PC-3 (cell line): ENCODE results near the gene MYO3A. TPM values are rescaled to one million over a fixed set of nuclear protein-coding genes. Genes with fewer than 3 reads are reported as not detected.

Experiments used
- ATAC-seq: fragments of 200-7000 bp; cut with Tn5 transposase; 2 replicates; pipeline ENCODE4 v1.9.1; 2020; ENCODE audit warnings: mild to moderate bottlenecking, moderate library complexity
- BruUV-seq: library from RNA; stranded (reverse); fragments of 400-500 nt; replicated peaks from 2 replicates; lab custom pipeline; 2021; lab: Mats Ljungman, UMichigan
- CTCF ChIA-PET: fragments of 300-600 bp; sonication (Branson Sonifier 250); formaldehyde crosslinking; loops from one replicate; lab custom pipeline; 2022; ENCODE audit warnings: antibody characterized with exemption; lab: Charles Lee
- POLR2A ChIA-PET: fragments of 300-600 bp; sonication (Branson Sonifier 250); formaldehyde crosslinking; loops from one replicate; lab custom pipeline; 2022; ENCODE audit warnings: antibody characterized with exemption; ENCODE audit not compliant: unreplicated experiment; lab: Charles Lee
- DNase-seq: peaks from one replicate; pipeline ENCODE4 v3.0.0-alpha.2; 2015
- H2AFZ ChIP-seq: fragments of 300-600 bp; sonication (generic); 2 replicates; pipeline ENCODE4 v1.6.0; 2016; ENCODE audit warnings: antibody characterized with exemption, low read length
- H3F3A ChIP-seq: fragments of 300-600 bp; sonication (generic); one replicate; pipeline ENCODE4 v1.6.0; 2017; ENCODE audit warnings: antibody characterized with exemption, low read length, control low read depth, mild to moderate bottlenecking; ENCODE audit not compliant: unreplicated experiment
- H3K27ac ChIP-seq: fragments of 300-600 bp; sonication (generic); 2 replicates; pipeline ENCODE4 v1.5.1; 2016; ENCODE audit warnings: mild to moderate bottlenecking, low read length
- H3K27me3 ChIP-seq: fragments of 300-600 bp; sonication (generic); 2 replicates; pipeline ENCODE4 v1.6.1; 2016; ENCODE audit warnings: low read length, mixed read lengths
- H3K36me3 ChIP-seq: fragments of 300-600 bp; sonication (generic); 2 replicates; pipeline ENCODE4 v1.6.1; 2016; ENCODE audit warnings: low read depth, mixed run types, low read length, mixed read lengths
- H3K4me1 ChIP-seq: fragments of 300-600 bp; sonication (generic); 2 replicates; pipeline ENCODE4 v1.5.1; 2016; ENCODE audit warnings: low read length; ENCODE audit not compliant: insufficient read depth
- H3K4me2 ChIP-seq: fragments of 300-600 bp; sonication (generic); 2 replicates; pipeline ENCODE4 v1.6.0; 2016; ENCODE audit warnings: low read length
- H3K4me3 ChIP-seq: fragments of 300-600 bp; sonication (generic); 2 replicates; pipeline ENCODE4 v1.5.1; 2016; ENCODE audit warnings: mild to moderate bottlenecking, low read length, mixed read lengths
- H3K79me2 ChIP-seq: fragments of 300-600 bp; sonication (generic); 2 replicates; pipeline ENCODE4 v1.6.1; 2017; ENCODE audit warnings: low read length, mixed read lengths
- H3K9ac ChIP-seq: fragments of 300-600 bp; sonication (generic); 2 replicates; pipeline ENCODE4 v1.6.0; 2016; ENCODE audit warnings: mild to moderate bottlenecking, low read length
- H3K9me2 ChIP-seq: fragments of 300-600 bp; sonication (generic); replicated peaks from 2 replicates; pipeline ENCODE4 v1.6.1; 2016; ENCODE audit warnings: mixed run types, low read length, mixed read lengths
- H3K9me3 ChIP-seq: fragments of 300-600 bp; sonication (generic); 2 replicates; pipeline ENCODE4 v1.6.1; 2016; ENCODE audit warnings: low read length, mixed read lengths
- H4K20me1 ChIP-seq: fragments of 300-600 bp; sonication (generic); 2 replicates; pipeline ENCODE4 v1.6.1; 2016; ENCODE audit warnings: low read length, mixed read lengths
- EZH2 ChIP-seq: fragments of 300-600 bp; sonication (generic); IDR thresholded peaks from one replicate; pipeline ENCODE4 v1.6.1; 2017; ENCODE audit warnings: antibody characterized with exemption, mild to moderate bottlenecking, low read length; ENCODE audit not compliant: unreplicated experiment
- EZH2phosphoT487 ChIP-seq: fragments of 300-600 bp; sonication (generic); IDR thresholded peaks from 2 replicates; pipeline ENCODE4 v1.6.1; 2018; ENCODE audit warnings: mild to moderate bottlenecking, antibody characterized with exemption, low read length, borderline replicate concordance
- intact Hi-C: fragments of 100-400 bp; cut with micrococcal nuclease; formaldehyde crosslinking; loops from 2 replicates; pipeline ENCODE4 v1.9.0; 2023
- total RNA-seq: library from RNA; depleted of rRNA; stranded (reverse); fragments of >200 nt; gene quantifications from 2 replicates; pipeline ENCODE4 v1.2.3, GENCODE V29; 2014
- TF ChIP-seq, protein P1 (sequence below): fragments of 300-600 bp; sonication (generic); conservative IDR thresholded peaks from 2 replicates; pipeline ENCODE4 v1.5.1; 2017; ENCODE audit warnings: antibody characterized with exemption, low read depth, mild to moderate bottlenecking, low read length

The MYO3A gene
- total RNA-seq, 1 experiment from 2014 or later = not detected

DNA sequence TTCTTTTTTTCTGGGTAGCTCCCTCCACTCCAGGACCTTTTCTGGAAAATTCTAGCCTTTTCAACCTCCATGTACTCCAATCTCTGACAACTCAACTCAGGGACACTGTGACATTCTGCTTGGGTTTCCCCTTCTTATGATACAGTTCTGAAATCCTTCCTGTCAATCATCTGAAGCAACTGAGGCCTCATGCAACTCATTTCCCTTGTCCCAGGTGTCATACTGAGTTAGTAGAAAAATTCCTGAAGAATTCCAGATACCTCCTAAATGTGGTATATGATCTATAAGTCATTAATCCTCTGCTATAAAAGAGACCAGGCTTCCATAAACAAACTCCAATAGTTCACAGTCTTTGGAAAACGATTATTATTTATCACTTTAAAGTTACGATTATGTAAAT lies 43.0 kb upstream of the MYO3A start:
- H3K27ac ChIP-seq = no peak overlapping the region
- TF ChIP-seq EZH2 (no peak), EZH2phosphoT487 (no peak)
- no peak for DNase-seq
- no peak overlapping the region for H2AFZ ChIP-seq
- no peaks in the 10 kb centered on the region for H4K20me1 ChIP-seq
- no peaks in the 10 kb centered on the region for H3K4me1 ChIP-seq
- H3K36me3 ChIP-seq = no peaks in the 10 kb centered on the region
- no peaks in the 10 kb centered on the region for H3K79me2 ChIP-seq
- no peaks in the 10 kb centered on the region for H3K27me3 ChIP-seq
- CTCF ChIA-PET = no interaction called here
- intact Hi-C loops = no loop called here
- no TSS peak for BruUV-seq
- POLR2A ChIA-PET = no interaction called here
- no peaks in the 10 kb centered on the region for H3F3A ChIP-seq
- H3K9me3 ChIP-seq = no peaks in the 10 kb centered on the region
- no peak overlapping the region for H3K9ac ChIP-seq
- no peak overlapping the region for H3K4me3 ChIP-seq
- no peaks in the 10 kb centered on the region for H3K9me2 ChIP-seq
- ATAC-seq = no peak
- H3K4me2 ChIP-seq = no peak overlapping the region

GRCh38 chr10:25895856-25896255 lies 38.2 kb upstream of the MYO3A start:
- Histone ChIP-seq H3K36me3 (no peaks in the 10 kb centered on the region), H3K4me3 (no peak overlapping the region), H3K27ac (no peak overlapping the region), H3K9ac (no peak overlapping the region), H3K4me1 (no peaks in the 10 kb centered on the region), H3K9me3 (no peaks in the 10 kb centered on the region), H4K20me1 (no peaks in the 10 kb centered on the region), H3F3A (no peaks in the 10 kb centered on the region), H3K79me2 (no peaks in the 10 kb centered on the region), H3K9me2 (no peaks in the 10 kb centered on the region), H2AFZ (no peak overlapping the region), H3K4me2 (no peak overlapping the region), H3K27me3 (no peaks in the 10 kb centered on the region)
- no peak for ATAC-seq
- intact Hi-C loops = no loop called here
- ChIA-PET POLR2A (no interaction called here), CTCF (no interaction called here)
- DNase-seq = no peak
- TF ChIP-seq, protein P1, sequence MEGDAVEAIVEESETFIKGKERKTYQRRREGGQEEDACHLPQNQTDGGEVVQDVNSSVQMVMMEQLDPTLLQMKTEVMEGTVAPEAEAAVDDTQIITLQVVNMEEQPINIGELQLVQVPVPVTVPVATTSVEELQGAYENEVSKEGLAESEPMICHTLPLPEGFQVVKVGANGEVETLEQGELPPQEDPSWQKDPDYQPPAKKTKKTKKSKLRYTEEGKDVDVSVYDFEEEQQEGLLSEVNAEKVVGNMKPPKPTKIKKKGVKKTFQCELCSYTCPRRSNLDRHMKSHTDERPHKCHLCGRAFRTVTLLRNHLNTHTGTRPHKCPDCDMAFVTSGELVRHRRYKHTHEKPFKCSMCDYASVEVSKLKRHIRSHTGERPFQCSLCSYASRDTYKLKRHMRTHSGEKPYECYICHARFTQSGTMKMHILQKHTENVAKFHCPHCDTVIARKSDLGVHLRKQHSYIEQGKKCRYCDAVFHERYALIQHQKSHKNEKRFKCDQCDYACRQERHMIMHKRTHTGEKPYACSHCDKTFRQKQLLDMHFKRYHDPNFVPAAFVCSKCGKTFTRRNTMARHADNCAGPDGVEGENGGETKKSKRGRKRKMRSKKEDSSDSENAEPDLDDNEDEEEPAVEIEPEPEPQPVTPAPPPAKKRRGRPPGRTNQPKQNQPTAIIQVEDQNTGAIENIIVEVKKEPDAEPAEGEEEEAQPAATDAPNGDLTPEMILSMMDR = no peak
- no peak for TF ChIP-seq EZH2phosphoT487
- no peak for TF ChIP-seq EZH2
- no TSS peak for BruUV-seq

DNA sequence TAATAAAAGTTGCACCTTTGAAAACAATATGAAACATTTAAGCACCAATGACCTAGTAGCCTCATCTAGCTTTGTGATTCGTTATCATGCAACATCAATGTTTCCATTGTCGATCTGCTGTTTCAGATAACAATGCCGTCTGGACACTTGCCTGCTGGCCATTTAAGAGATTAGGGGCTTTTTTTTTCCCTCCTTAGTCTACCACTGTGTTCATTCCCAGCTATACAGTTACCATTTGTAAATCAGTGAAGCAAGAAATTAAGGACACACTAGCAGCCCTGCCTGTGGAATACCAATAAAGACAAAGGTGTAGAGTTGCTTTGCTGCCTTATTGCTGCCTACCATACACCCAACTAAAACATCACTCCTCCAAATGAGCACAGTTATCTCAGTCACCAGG lies 37.6 kb upstream of the MYO3A start:
- Histone ChIP-seq H3K9me3 (no peaks in the 10 kb centered on the region), H3K27ac (no peak overlapping the region), H3K9ac (no peak overlapping the region), H4K20me1 (no peaks in the 10 kb centered on the region), H3K4me3 (no peak overlapping the region), H2AFZ (no peak overlapping the region), H3K79me2 (no peaks in the 10 kb centered on the region), H3K4me1 (no peaks in the 10 kb centered on the region), H3K4me2 (no peak overlapping the region), H3K9me2 (no peaks in the 10 kb centered on the region), H3F3A (no peaks in the 10 kb centered on the region), H3K27me3 (no peaks in the 10 kb centered on the region), H3K36me3 (no peaks in the 10 kb centered on the region)
- no peak for TF ChIP-seq EZH2
- no peak for TF ChIP-seq EZH2phosphoT487
- TF ChIP-seq, protein P1 = no peak
- no TSS peak for BruUV-seq
- no peak for DNase-seq
- POLR2A ChIA-PET = no interaction called here
- CTCF ChIA-PET = no interaction called here
- intact Hi-C loops = no loop called here
- no peak for ATAC-seq
